HepG2 (cell line): ENCODE data around the gene TACC3. TPM values are rescaled to one million over a fixed set of nuclear protein-coding genes. Genes with fewer than 3 reads are reported as not detected.

ENCODE experiments used
- ARID5B ChIP-seq: IDR thresholded peaks from 2 replicates; pipeline ENCODE4 v1.4.0; 2020; ENCODE audit warnings: mild to moderate bottlenecking, missing genetic modification reagents
- DNMT1 ChIP-seq: sonication (generic); formaldehyde crosslinking; IDR thresholded peaks from 2 replicates; pipeline ENCODE4 v1.5.1; 2020; ENCODE audit warnings: mild to moderate bottlenecking, missing genetic modification reagents
- ELK4 ChIP-seq: sonication (generic); formaldehyde crosslinking; IDR thresholded peaks from 2 replicates; pipeline ENCODE4 v1.9.0; 2021; ENCODE audit warnings: missing genetic modification reagents, borderline replicate concordance
- GATAD2A ChIP-seq: IDR thresholded peaks from 2 replicates; pipeline ENCODE4 v1.6.1; 2016
- GMEB1 ChIP-seq: sonication (generic); formaldehyde crosslinking; IDR thresholded peaks from 2 replicates; pipeline ENCODE4 v1.5.1; 2020; ENCODE audit warnings: missing genetic modification reagents, mild to moderate bottlenecking, borderline replicate concordance
- KAT8 ChIP-seq: IDR thresholded peaks from 2 replicates; pipeline ENCODE4 v1.6.1; 2016; ENCODE audit warnings: missing genetic modification reagents, missing compliant biosample characterization
- NFIB ChIP-seq: sonication (generic); formaldehyde crosslinking; IDR thresholded peaks from 2 replicates; pipeline ENCODE4 v1.9.0; 2021; ENCODE audit warnings: missing genetic modification reagents, mild to moderate bottlenecking, borderline replicate concordance
- NR2F1 ChIP-seq, 2 experiments: fragments of 450-650 bp in 1 of 2; formaldehyde crosslinking in 1 of 2; IDR thresholded peaks; 2 replicates each; pipeline versions ENCODE4 v1.5.0 to v1.6.1; 2016 to 2020; ENCODE audit warnings: mild to moderate bottlenecking in 1 of 2, missing compliant biosample characterization in 1 of 2, missing genetic modification reagents in 1 of 2, moderate library complexity in 1 of 2
- PAXIP1 ChIP-seq: sonication (generic); formaldehyde crosslinking; conservative IDR thresholded peaks from 2 replicates; pipeline ENCODE4 v1.4.0; 2020; ENCODE audit warnings: mild to moderate bottlenecking, missing genetic modification reagents, moderate library complexity
- SP140L ChIP-seq: sonication (generic); formaldehyde crosslinking; IDR thresholded peaks from 2 replicates; pipeline ENCODE4 v1.4.0; 2020; ENCODE audit warnings: missing genetic modification reagents, borderline replicate concordance
- UBTF ChIP-seq: sonication (generic); formaldehyde crosslinking; IDR thresholded peaks from 2 replicates; pipeline ENCODE4 v1.4.0; 2020; ENCODE audit warnings: mild to moderate bottlenecking, missing genetic modification reagents
- YEATS2 ChIP-seq: sonication (generic); formaldehyde crosslinking; IDR thresholded peaks from 2 replicates; pipeline ENCODE4 v1.4.0; 2020; ENCODE audit warnings: missing genetic modification reagents, borderline replicate concordance
- ZBTB1 ChIP-seq: sonication (generic); formaldehyde crosslinking; IDR thresholded peaks from 2 replicates; pipeline ENCODE4 v1.4.0; 2020; ENCODE audit warnings: missing genetic modification reagents, borderline replicate concordance
- ZBTB7B ChIP-seq: sonication (generic); formaldehyde crosslinking; IDR thresholded peaks from 2 replicates; pipeline ENCODE4 v1.4.0; 2020; ENCODE audit warnings: missing genetic modification reagents
- ZMYM3 ChIP-seq: sonication (generic); formaldehyde crosslinking; IDR thresholded peaks from 2 replicates; pipeline ENCODE4 v1.5.1; 2020; ENCODE audit warnings: mild to moderate bottlenecking, missing genetic modification reagents
- ZNF274 ChIP-seq: sonication (generic); formaldehyde crosslinking; IDR thresholded peaks from 2 replicates; pipeline ENCODE4 v1.5.1; 2020; ENCODE audit warnings: mild to moderate bottlenecking, missing genetic modification reagents
- ZNF891 ChIP-seq: sonication (generic); formaldehyde crosslinking; IDR thresholded peaks from 2 replicates; pipeline ENCODE4 v1.5.0; 2020; ENCODE audit warnings: mild to moderate bottlenecking, missing genetic modification reagents
- polyA plus RNA-seq, 8 experiments: library from polyadenylated mRNA; depleted of rRNA in 3 of 8; stranded (reverse) in 7 of 8; unstranded in 1 of 8; fragments of >200 nt; fragmentation: Illumina TruSeq in 4 of 8; extraction: Trizol in 4 of 8; gene quantifications; 2 replicates each; pipeline versions ENCODE4 v1.2.1 to v1.2.3, GENCODE V29; 2011 to 2016; ENCODE audit warnings: low read depth in 4 of 8, missing spikeins in 1 of 8, mixed read lengths in 1 of 8; ENCODE audit not compliant: insufficient read depth in 1 of 8
- total RNA-seq, 5 experiments: library from RNA; depleted of rRNA; stranded (reverse); fragments of >200 nt; fragmentation: Illumina TruSeq; extraction: Trizol; gene quantifications; 2 replicates each; pipeline ENCODE4 v1.2.3, GENCODE V29; 2016; ENCODE audit warnings: low read depth in 1 of 5

The TACC3 gene
- total and polyA plus RNA-seq, 2 of the 13 experiments (the other 11 are each of a cell fraction or from before 2014, with no cell fraction given), result 20.3 to 21.2 TPM

GRCh38 chr4:1759818-1760223 is 38.5 kb downstream of the TACC3 start (continued):
- TF ChIP-seq ELK4 (CRISPR knock-in tag) (no peak), ZBTB7B (CRISPR knock-in tag) (peak; percentile 51; the same call in 1 of the 2 replicates), ZNF891 (CRISPR knock-in tag) (peak; percentile 69; the same call in 1 of the 2 replicates), GMEB1 (CRISPR knock-in tag) (no peak), DNMT1 (0 out of 2 replicates have a peak, but pooled peaks have one; percentile 56), ARID5B (CRISPR knock-in tag) (no peak), GATAD2A (0 out of 2 replicates have a peak, but pooled peaks have one; percentile 26), SP140L (CRISPR knock-in tag) (no peak), NFIB (CRISPR knock-in tag) (0 out of 2 replicates have a peak, but pooled peaks have one; percentile 25), NR2F1 (CRISPR knock-in tag; IDR thresholded peaks at IDR 0.05) (no peak), UBTF (0 out of 2 replicates have a peak, but pooled peaks have one; percentile 44), YEATS2 (CRISPR knock-in tag) (no peak), KAT8 (CRISPR knock-in tag) (0 out of 2 replicates have a peak, but pooled peaks have one; percentile 28), ZBTB1 (no peak), ZNF274 (CRISPR knock-in tag) (0 out of 2 replicates have a peak, but pooled peaks have one; percentile 45), ZMYM3 (CRISPR knock-in tag) (no peak), PAXIP1 (CRISPR knock-in tag) (0 out of 2 replicates have a peak, but pooled peaks have one; percentile 48)
